SU-DHL-6 (cell line): ENCODE data around the gene RB1.
A peak's percentile ranks its signal among the peaks of the same experiment; 100 is the strongest.

Experiments
- H2AFZ ChIP-seq: fragments of 200-600 bp; sonication (generic); 2 replicates; pipeline ENCODE4 v1.6.1; 2014; ENCODE audit warnings: low read depth, mild to moderate bottlenecking, moderate library complexity, mixed read lengths, antibody characterized with exemption, low read length; ENCODE audit not compliant: severe bottlenecking
- H3F3A ChIP-seq: fragments of 200-600 bp; shearing (Covaris generic); 2 replicates; pipeline ENCODE4 v1.6.0; 2016; ENCODE audit warnings: antibody characterized with exemption, mild to moderate bottlenecking; ENCODE audit not compliant: insufficient read depth
- H3K27ac ChIP-seq: fragments of 200-600 bp; sonication (generic); 2 replicates; pipeline ENCODE4 v1.5.1; 2016; ENCODE audit warnings: low read depth, mild to moderate bottlenecking, low read length, moderate library complexity, mixed read lengths
- H3K27me3 ChIP-seq: fragments of 200-600 bp; sonication (generic), shearing (Covaris generic); 2 replicates; pipeline ENCODE4 v1.6.0; 2014; ENCODE audit warnings: mild to moderate bottlenecking, low read length
- H3K36me3 ChIP-seq: fragments of 200-600 bp; sonication (generic); 2 replicates; pipeline ENCODE4 v1.6.1; 2014; ENCODE audit warnings: mild to moderate bottlenecking, low read length, mixed read lengths
- H3K4me2 ChIP-seq: fragments of 300-600, 200-600 bp; shearing (Covaris generic), sonication (generic); 2 replicates; pipeline ENCODE4 v1.6.0; 2014; ENCODE audit warnings: low read length, low read depth, mild to moderate bottlenecking; ENCODE audit not compliant: poor library complexity, severe bottlenecking
- H3K4me3 ChIP-seq: fragments of 200-600 bp; sonication (generic); 2 replicates; pipeline ENCODE4 v1.5.1; 2014; ENCODE audit warnings: antibody characterized with exemption, low read length, mild to moderate bottlenecking, mixed read lengths; ENCODE audit not compliant: insufficient read depth, poor library complexity, severe bottlenecking
- H3K79me2 ChIP-seq: fragments of 200-600 bp; sonication (generic); 2 replicates; pipeline ENCODE4 v1.6.1; 2014; ENCODE audit warnings: mild to moderate bottlenecking, low read length, moderate library complexity; ENCODE audit not compliant: insufficient read depth
- H3K9ac ChIP-seq: fragments of 200-600 bp; sonication (generic); 2 replicates; pipeline ENCODE4 v1.7.0; 2014; ENCODE audit warnings: mild to moderate bottlenecking, low read length
- H3K9me2 ChIP-seq: fragments of 200-600 bp; sonication (generic); replicated peaks from 2 replicates; pipeline ENCODE4 v1.6.1; 2014; ENCODE audit warnings: low read length; ENCODE audit not compliant: insufficient read depth
- H3K9me3 ChIP-seq: fragments of 200-600 bp; sonication (generic); 2 replicates; pipeline ENCODE4 v1.6.1; 2014; ENCODE audit warnings: low read length, mixed read lengths; ENCODE audit not compliant: insufficient read depth
- H4K20me1 ChIP-seq: fragments of 200-600 bp; sonication (generic); 2 replicates; pipeline ENCODE4 v1.6.1; 2014; ENCODE audit warnings: low read depth, mild to moderate bottlenecking, antibody characterized with exemption, low read length, moderate library complexity, mixed read lengths
- EZH2phosphoT487 ChIP-seq: fragments of 200-600 bp; sonication (generic), shearing (Covaris generic); conservative IDR thresholded peaks from 2 replicates; pipeline ENCODE4 v1.6.1; 2018; ENCODE audit warnings: mild to moderate bottlenecking, antibody characterized with exemption, low read length, moderate library complexity, mixed read lengths
- TF ChIP-seq, protein P1 (sequence below): fragments of 200-600 bp; sonication (generic); IDR thresholded peaks from one replicate; pipeline ENCODE4 v1.5.1; 2017; ENCODE audit warnings: antibody characterized with exemption, mild to moderate bottlenecking, low read length, moderate library complexity; ENCODE audit not compliant: insufficient read depth, poor library complexity, severe bottlenecking

The RB1 gene

DNA sequence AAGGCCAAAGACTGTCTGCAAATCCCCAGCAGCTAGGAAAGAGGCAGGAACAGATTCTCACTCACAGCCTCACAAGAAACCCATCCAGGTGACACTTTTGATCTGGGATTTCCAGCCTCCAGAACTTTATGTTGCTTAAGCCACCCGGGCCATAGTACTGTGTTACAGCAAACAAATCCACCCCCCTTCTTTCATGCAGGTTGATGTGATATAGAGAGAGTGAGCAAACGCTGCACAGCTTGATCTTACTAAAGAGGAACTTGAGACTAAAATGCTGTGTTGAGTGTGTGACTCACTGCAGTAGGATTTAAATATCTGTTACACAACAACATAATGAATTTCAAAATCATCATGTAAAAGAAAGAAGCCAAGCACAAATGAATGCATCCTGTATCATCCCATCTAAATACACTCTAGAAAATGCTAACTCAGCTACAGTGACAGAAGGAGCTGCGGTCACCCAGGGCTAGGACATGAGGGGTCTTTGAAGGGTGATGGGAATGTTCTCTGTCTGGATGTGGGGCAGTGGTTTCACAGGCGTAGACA is 197.2 kb downstream of the RB1 start:
- Histone ChIP-seq H2AFZ (no peak overlapping the region), H3K79me2 (no peaks in the 10 kb centered on the region), H3K27ac (peak overlapping the region; percentile 66), H3K9me3 (no peaks in the 10 kb centered on the region), H3K27me3 (no peaks in the 10 kb centered on the region), H3K36me3 (peaks cover 1% of the 10 kb centered on the region; the same call in 1 of the 2 replicates), H3K9ac (peak overlapping the region; percentile 31; the same call in 1 of the 2 replicates), H3K4me2 (peak overlapping the region; percentile 33), H4K20me1 (no peaks in the 10 kb centered on the region), H3K4me3 (no peak overlapping the region), H3K9me2 (no peaks in the 10 kb centered on the region), H3F3A (peaks cover under 1% of the 10 kb centered on the region; the same call in 1 of the 2 replicates)
- no peak for TF ChIP-seq EZH2phosphoT487
- TF ChIP-seq, protein P1, sequence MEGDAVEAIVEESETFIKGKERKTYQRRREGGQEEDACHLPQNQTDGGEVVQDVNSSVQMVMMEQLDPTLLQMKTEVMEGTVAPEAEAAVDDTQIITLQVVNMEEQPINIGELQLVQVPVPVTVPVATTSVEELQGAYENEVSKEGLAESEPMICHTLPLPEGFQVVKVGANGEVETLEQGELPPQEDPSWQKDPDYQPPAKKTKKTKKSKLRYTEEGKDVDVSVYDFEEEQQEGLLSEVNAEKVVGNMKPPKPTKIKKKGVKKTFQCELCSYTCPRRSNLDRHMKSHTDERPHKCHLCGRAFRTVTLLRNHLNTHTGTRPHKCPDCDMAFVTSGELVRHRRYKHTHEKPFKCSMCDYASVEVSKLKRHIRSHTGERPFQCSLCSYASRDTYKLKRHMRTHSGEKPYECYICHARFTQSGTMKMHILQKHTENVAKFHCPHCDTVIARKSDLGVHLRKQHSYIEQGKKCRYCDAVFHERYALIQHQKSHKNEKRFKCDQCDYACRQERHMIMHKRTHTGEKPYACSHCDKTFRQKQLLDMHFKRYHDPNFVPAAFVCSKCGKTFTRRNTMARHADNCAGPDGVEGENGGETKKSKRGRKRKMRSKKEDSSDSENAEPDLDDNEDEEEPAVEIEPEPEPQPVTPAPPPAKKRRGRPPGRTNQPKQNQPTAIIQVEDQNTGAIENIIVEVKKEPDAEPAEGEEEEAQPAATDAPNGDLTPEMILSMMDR = no peak

- Histone ChIP-seq H4K20me1 (no peaks in the 10 kb centered on the region), H3K79me2 (no peaks in the 10 kb centered on the region), H2AFZ (no peak overlapping the region), H3K9ac (no peak overlapping the region; the same call in 1 of the 2 replicates), H3K4me2 (no peak overlapping the region), H3K4me3 (no peak overlapping the region), H3K36me3 (no peaks in the 10 kb centered on the region), H3K27ac (peak overlapping the region; percentile 66), H3K9me3 (no peaks in the 10 kb centered on the region), H3F3A (no peaks in the 10 kb centered on the region), H3K9me2 (no peaks in the 10 kb centered on the region), H3K27me3 (no peaks in the 10 kb centered on the region)
- no peak for TF ChIP-seq EZH2phosphoT487
- TF ChIP-seq, protein P1 = no peak
Measured at GRCh38 chr13:48501705-48502104, 198.2 kb downstream of the RB1 start.

- Histone ChIP-seq H3K9me2 (no peaks in the 10 kb centered on the region), H3K9me3 (no peaks in the 10 kb centered on the region), H4K20me1 (no peaks in the 10 kb centered on the region), H3K36me3 (no peaks in the 10 kb centered on the region), H3K9ac (no peak overlapping the region), H3K4me2 (no peak overlapping the region), H3K4me3 (no peak overlapping the region), H3K79me2 (no peaks in the 10 kb centered on the region), H2AFZ (no peak overlapping the region), H3F3A (no peaks in the 10 kb centered on the region), H3K27ac (peak overlapping the region; percentile 66; the same call in 1 of the 2 replicates), H3K27me3 (no peaks in the 10 kb centered on the region)
- no peak for TF ChIP-seq EZH2phosphoT487
- TF ChIP-seq, protein P1 = no peak
Measured at GRCh38 chr13:48502601-48503319, 199.2 kb downstream of the RB1 start.
